Activated CD8-positive, alpha-beta memory T cell treated with anti-CD3 and anti-CD28 coated beads, Interleukin-2, amount 10 ng/mL, durations not matched to agents 7 days and 5 days (primary cell): ENCODE data around the gene SRGAP1. TPM values are rescaled to one million over a fixed set of nuclear protein-coding genes. Genes with fewer than 3 reads are reported as not detected.

ENCODE experiments used
- ATAC-seq: fragments of 150-1000 bp; cut with Tn5 transposase; one replicate; pipeline ENCODE4 v1.10.0; 2021; ENCODE audit warnings: moderate library complexity
- CTCF ChIA-PET: fragments of 350-600 bp; sonication (Branson Sonifier 250); formaldehyde crosslinking; loops from one replicate; lab custom pipeline; 2021; ENCODE audit warnings: antibody characterized with exemption; lab: Charles Lee
- DNase-seq: peaks from one replicate; pipeline ENCODE4 v3.0.0-alpha.2; 2020
- H3K27ac Mint-ChIP-seq: one replicate; pipeline ENCODE4 v1.8.0; 2021; ENCODE audit warnings: mild to moderate bottlenecking, mixed read lengths
- H3K27me3 Mint-ChIP-seq: one replicate; pipeline ENCODE4 v1.8.0; 2021; ENCODE audit warnings: mixed read lengths
- H3K36me3 Mint-ChIP-seq: one replicate; pipeline ENCODE4 v1.8.0; 2021; ENCODE audit warnings: mild to moderate bottlenecking, mixed read lengths
- H3K4me1 Mint-ChIP-seq: one replicate; pipeline ENCODE4 v1.8.0; 2021; ENCODE audit warnings: mixed read lengths
- H3K4me3 Mint-ChIP-seq: one replicate; pipeline ENCODE4 v1.8.0; 2021; ENCODE audit warnings: mild to moderate bottlenecking, moderate library complexity, mixed read lengths
- H3K9me3 Mint-ChIP-seq: one replicate; pipeline ENCODE4 v1.8.0; 2022; ENCODE audit warnings: low read depth, mixed read lengths
- total RNA-seq, 2 experiments: library from RNA; stranded (reverse); gene quantifications; one replicate each; pipeline ENCODE4 v1.2.3, GENCODE V29; 2021

The SRGAP1 gene
- total RNA-seq, 2 experiments from 2014 or later = 0.14 TPM; not detected in 1

DNA sequence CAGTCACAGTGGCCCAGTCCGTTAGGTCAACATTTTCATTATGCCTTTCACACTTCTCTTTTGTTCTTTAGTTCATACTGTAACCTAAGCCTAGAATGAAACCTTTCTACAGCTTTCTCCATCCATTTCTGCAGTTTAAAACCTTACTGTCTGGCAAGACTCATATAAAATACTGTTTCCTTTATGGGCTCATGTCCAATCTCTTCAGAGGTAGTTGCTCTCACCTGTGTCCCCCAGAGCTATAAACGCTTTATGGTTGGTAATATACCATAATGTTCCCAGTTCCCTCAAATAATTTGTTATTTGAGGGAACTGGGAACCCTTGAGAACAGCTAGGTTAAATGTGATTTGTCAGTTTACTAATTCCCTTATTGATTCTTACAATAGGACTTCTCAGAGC is 83.0 kb downstream of the SRGAP1 start:
- CTCF ChIA-PET = no interaction called here
- Mint-ChIP-seq H3K4me1 (no peaks in the 10 kb centered on the region), H3K27me3 (peaks cover 12% of the 10 kb centered on the region), H3K27ac (no peak overlapping the region), H3K9me3 (no peaks in the 10 kb centered on the region), H3K36me3 (no peaks in the 10 kb centered on the region), H3K4me3 (no peak overlapping the region)
- no peak for DNase-seq
- no peak for ATAC-seq

DNA sequence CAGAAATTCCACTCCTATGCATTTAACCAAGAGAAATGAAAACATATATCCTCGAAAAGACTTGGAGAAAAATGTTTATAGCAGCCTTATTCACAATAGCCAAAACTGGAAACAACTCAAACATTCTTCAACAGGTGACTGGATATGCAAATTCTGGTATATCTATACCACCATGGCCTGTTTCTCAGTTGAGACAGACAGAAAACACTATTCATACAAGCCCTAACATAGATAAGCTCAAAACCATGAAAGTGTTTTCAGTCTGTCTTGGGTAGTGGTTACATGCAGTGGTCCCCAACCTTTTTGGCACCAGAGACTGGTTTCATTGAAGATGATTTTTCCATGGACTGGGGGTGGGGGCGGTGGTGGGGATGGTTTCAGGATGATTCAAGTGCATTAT is 83.8 kb downstream of the SRGAP1 start:
- CTCF ChIA-PET = no interaction called here
- Mint-ChIP-seq H3K4me1 (no peaks in the 10 kb centered on the region), H3K4me3 (no peak overlapping the region), H3K9me3 (no peaks in the 10 kb centered on the region), H3K27ac (no peak overlapping the region), H3K36me3 (no peaks in the 10 kb centered on the region), H3K27me3 (peaks cover 12% of the 10 kb centered on the region)
- no peak for DNase-seq
- no peak for ATAC-seq

DNA sequence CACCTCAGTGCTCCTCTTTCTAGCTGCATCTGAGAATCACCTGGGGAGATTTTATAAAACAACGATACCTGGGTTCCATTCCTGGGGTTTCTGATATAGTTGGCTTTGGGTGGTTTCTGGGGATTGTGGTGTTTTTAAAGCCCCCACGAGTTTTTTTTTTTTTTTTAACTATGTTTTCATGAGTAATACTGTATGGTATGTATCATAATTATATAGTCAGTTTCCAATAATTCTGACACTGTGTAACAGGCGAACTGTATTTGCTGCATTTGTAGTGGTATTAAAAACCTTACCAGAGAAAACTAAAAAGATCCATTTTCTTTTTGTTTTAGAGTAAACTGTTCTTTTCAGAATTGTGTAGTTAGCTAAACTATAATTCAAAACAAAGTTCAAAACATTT is 84.9 kb downstream of the SRGAP1 start:
- Mint-ChIP-seq H3K4me1 (no peaks in the 10 kb centered on the region), H3K4me3 (no peak overlapping the region), H3K27ac (no peak overlapping the region), H3K27me3 (peaks cover 15% of the 10 kb centered on the region), H3K36me3 (no peaks in the 10 kb centered on the region), H3K9me3 (no peaks in the 10 kb centered on the region)
- CTCF ChIA-PET = no interaction called here
- no peak for DNase-seq
- ATAC-seq = no peak

DNA sequence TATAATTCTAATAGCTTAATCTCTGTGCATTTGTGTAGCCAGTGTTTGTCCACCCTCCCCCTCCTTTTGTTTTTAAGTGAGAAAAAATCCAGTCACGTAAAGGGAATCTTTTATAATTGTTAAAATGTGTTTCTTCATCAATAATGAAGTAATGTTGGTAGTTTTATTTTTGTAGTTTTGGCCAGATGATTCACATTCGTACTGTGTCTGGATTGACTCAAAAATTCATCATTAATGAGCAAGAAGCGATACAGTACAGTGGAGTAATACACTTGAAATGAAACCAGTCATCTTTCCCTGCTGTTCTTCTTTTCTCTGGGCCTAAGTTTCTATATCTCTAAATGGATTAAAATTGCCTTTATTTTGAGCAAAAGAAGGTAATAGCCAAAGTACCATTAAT is 86.5 kb downstream of the SRGAP1 start:
- H3K4me3 Mint-ChIP-seq = no peak overlapping the region
- peaks cover 20% of the 10 kb centered on the region for H3K27me3 Mint-ChIP-seq
- no peak overlapping the region for H3K27ac Mint-ChIP-seq
- CTCF ChIA-PET = no interaction called here
- no peaks in the 10 kb centered on the region for H3K9me3 Mint-ChIP-seq
- DNase-seq (no peak), ATAC-seq (no peak)
- no peaks in the 10 kb centered on the region for H3K36me3 Mint-ChIP-seq
- H3K4me1 Mint-ChIP-seq = no peaks in the 10 kb centered on the region

DNA sequence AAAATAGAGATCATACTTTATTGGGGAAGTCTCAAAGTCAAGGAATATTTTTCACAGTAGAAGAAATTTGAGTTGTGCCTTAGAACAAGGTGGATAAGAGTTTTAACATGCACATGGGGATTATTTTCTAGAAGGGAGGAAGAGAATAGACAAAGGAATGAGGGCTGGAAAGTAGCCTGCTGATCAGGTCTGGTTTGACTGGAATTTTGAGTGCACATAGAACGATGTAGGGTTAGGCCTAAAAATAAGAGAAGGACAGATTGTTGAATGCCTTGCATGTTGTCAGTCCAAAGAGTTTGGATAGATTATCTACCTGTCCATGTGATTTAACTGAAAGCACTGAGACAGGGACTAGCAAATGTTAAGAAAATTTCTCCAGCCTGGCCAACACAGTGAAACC is 87.2 kb downstream of the SRGAP1 start:
- ATAC-seq (no peak), DNase-seq (no peak)
- no peaks in the 10 kb centered on the region for H3K9me3 Mint-ChIP-seq
- no peaks in the 10 kb centered on the region for H3K4me1 Mint-ChIP-seq
- H3K27ac Mint-ChIP-seq = no peak overlapping the region
- CTCF ChIA-PET = no interaction called here
- peaks cover 20% of the 10 kb centered on the region for H3K27me3 Mint-ChIP-seq
- no peak overlapping the region for H3K4me3 Mint-ChIP-seq
- no peaks in the 10 kb centered on the region for H3K36me3 Mint-ChIP-seq

DNA sequence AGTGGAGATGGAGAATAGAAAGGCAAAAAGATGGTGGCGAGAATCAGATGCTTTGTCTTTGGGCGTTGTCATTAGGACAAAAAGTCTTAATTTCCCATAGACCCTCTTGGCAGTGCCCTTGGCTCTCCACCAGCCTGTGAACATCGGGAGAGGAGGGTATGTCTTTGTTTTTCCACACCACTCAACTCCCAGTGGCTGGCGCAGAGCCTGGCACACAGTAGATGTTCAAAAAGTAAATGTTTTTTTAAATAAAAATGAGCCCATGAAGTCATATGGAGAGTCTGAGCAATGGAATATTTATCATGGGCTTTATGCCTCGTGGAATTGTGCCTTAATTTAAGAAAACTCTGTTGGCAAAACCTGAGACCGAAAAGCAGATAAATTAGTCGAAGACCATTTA is 90.4 kb downstream of the SRGAP1 start:
- ATAC-seq (no peak), DNase-seq (no peak)
- Mint-ChIP-seq H3K36me3 (no peaks in the 10 kb centered on the region), H3K4me3 (no peak overlapping the region), H3K4me1 (no peaks in the 10 kb centered on the region), H3K27ac (no peak overlapping the region), H3K27me3 (peaks cover 19% of the 10 kb centered on the region), H3K9me3 (no peaks in the 10 kb centered on the region)
- CTCF ChIA-PET = no interaction called here

DNA sequence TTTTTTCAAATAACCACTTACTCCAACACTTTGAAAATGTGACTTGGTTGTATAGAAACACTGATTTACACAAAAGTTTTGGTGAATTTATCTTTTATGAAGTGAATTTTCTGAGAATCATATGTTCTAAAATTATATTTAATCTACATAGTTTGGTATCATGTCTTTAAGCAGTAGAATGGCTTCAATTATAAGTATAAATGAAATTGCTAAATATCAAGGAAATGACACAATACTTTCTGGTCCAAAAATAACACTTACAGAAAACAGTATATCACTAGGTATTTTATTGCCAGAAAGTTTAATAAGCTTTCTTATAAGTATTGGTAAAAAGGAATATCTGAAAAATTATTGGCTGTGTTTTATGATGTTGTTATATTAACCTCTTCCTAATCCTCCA is 90.9 kb downstream of the SRGAP1 start:
- Mint-ChIP-seq H3K27me3 (peaks cover 19% of the 10 kb centered on the region), H3K4me3 (no peak overlapping the region), H3K27ac (no peak overlapping the region), H3K4me1 (no peaks in the 10 kb centered on the region), H3K9me3 (no peaks in the 10 kb centered on the region), H3K36me3 (no peaks in the 10 kb centered on the region)
- ATAC-seq (no peak), DNase-seq (no peak)
- CTCF ChIA-PET = no interaction called here

DNA sequence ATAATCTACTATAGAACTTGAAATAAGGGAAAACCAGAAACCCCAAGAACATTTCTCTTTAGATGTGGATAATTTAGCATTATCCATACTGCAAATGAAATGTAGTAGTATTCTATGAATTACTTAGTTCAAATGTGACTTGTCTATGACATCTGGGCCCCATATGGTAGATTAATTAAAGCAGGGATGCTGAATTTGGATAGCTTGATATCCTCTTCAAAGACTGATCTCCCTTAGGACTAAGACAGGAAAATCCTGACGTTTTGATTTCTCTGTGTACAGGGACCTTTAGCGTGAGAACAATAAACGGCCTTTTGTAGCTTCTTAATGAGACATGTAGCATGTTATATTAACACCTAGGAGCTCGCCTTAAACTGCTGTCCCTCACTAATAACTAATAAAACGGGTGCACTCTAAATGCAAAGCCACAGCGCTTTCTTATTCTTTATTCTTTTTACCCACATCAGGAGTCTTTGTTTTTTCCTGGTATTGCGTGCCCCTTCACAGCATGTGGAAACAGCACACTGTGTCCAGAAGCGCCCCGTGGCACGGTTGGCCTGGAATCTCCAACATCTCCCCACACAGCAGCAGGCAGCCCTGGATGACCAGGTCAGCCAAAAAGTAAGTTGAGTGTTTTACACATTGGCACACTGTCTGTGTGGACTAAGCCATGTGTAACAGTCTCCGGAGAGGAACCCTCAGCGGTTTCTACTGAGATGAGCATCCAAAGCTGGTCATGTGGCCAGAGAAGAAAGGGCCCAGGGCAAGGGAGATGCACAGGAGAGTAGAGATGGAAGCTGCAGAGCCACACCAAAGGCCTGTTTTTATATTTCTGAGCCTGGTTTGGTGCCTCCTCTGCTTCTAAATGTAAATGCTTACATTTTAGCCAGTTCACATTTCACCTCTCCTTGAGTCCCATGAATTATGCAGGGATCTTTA is 93.1 kb downstream of the SRGAP1 start:
- H3K36me3 Mint-ChIP-seq = no peaks in the 10 kb centered on the region
- H3K27me3 Mint-ChIP-seq = peaks cover 14% of the 10 kb centered on the region
- no peaks in the 10 kb centered on the region for H3K9me3 Mint-ChIP-seq
- DNase-seq (no peak), ATAC-seq (no peak)
- no peak overlapping the region for H3K4me3 Mint-ChIP-seq
- H3K27ac Mint-ChIP-seq = no peak overlapping the region
- CTCF ChIA-PET = no interaction called here
- no peaks in the 10 kb centered on the region for H3K4me1 Mint-ChIP-seq

DNA sequence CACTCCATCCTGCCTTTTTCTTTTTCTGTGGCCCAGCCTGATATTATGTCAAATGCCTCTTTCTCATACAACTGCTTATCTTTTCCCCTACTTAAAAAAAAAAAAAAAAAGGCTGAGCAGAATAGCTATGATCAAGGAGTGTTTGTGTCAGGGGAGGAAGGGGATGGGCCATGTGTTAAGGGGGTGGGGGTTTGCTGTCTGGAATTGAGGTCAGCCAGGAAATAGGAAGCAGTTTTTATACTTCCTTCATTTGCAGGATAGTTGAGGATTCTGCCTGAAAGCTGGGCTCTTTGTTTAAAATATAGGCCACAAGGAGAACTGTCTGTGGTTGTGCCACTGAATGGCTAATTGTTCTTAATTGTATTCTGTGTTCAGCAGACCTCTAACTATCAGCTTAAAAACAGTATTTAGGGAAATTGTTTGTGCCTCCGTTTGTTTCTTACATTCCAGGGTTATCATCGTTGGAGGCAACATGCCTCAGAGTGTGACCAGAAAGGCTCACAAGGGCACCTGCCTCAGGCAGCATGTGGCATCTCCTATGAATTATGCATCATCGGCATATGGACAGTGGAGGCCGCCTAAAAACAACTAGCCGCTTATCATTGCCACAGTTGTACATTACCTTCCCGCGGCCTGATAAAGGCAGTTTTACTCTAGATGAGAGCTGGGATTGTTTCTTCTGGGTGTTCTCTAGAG is 96.0 kb downstream of the SRGAP1 start:
- ATAC-seq = no peak
- H3K36me3 Mint-ChIP-seq = no peaks in the 10 kb centered on the region
- CTCF ChIA-PET = no interaction called here
- H3K27me3 Mint-ChIP-seq = peaks cover 8% of the 10 kb centered on the region
- H3K4me3 Mint-ChIP-seq = no peak overlapping the region
- DNase-seq = no peak
- H3K27ac Mint-ChIP-seq = no peak overlapping the region
- H3K4me1 Mint-ChIP-seq = no peaks in the 10 kb centered on the region
- H3K9me3 Mint-ChIP-seq = no peaks in the 10 kb centered on the region

DNA sequence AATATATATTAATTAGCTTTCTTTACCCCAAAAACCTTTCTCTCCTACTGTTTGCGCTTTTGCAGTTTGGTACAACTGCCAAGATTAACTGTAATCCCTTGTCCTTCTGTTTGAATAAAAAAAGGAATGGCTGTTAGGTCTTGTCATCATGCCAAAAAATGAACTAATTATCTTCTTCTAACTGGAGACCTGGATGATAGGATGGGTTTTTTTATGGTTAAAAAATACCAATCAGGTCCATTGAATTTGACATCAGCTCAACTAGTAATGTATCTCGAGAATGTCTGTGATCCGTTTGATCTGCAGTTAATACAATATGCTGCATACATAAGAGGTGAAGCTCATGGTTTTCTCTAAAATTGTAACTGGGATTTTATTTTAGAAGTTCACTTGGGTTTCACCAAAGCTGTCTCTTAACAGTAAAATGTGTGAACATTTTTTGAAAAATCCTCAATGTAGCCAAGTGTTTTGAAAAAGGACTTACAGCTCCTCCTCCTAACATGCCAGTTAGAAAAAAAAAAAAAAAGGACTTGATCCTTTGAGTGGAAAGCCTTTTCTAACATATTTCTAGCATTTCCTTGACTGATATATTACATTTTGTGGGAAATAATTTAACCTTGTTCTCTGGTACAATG is 96.8 kb downstream of the SRGAP1 start:
- CTCF ChIA-PET = no interaction called here
- Mint-ChIP-seq H3K4me3 (no peak overlapping the region), H3K9me3 (no peaks in the 10 kb centered on the region), H3K27me3 (peaks cover 5% of the 10 kb centered on the region), H3K4me1 (no peaks in the 10 kb centered on the region), H3K36me3 (no peaks in the 10 kb centered on the region), H3K27ac (no peak overlapping the region)
- DNase-seq (no peak), ATAC-seq (no peak)

DNA sequence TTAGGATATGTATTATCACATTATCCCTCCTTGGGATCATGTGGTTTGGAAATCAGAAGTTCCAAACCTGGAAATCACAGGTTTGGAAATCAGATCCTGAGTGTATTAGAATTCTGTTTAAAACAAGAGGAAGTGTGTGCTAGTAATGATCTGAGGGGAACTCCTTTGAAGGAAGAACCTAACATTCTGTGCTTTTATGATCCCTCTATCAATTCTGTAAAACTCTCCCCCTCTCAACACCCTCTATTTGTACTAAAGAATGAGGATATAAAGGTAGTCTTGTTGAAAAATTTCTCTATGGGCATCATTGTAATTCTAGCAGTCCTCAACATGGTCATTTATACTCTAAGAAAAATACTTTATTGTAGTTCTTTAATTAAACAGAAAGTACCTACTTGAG is 97.4 kb downstream of the SRGAP1 start:
- ATAC-seq = no peak
- Mint-ChIP-seq H3K27me3 (peaks cover 5% of the 10 kb centered on the region), H3K27ac (no peak overlapping the region), H3K9me3 (no peaks in the 10 kb centered on the region), H3K36me3 (no peaks in the 10 kb centered on the region), H3K4me1 (no peaks in the 10 kb centered on the region), H3K4me3 (no peak overlapping the region)
- no peak for DNase-seq
- CTCF ChIA-PET = interaction anchor here (1.0 kb wide), 1 partner anchor 21 kb away, joined by 4 read pairs; no protein-coding TSS in a partner anchor

DNA sequence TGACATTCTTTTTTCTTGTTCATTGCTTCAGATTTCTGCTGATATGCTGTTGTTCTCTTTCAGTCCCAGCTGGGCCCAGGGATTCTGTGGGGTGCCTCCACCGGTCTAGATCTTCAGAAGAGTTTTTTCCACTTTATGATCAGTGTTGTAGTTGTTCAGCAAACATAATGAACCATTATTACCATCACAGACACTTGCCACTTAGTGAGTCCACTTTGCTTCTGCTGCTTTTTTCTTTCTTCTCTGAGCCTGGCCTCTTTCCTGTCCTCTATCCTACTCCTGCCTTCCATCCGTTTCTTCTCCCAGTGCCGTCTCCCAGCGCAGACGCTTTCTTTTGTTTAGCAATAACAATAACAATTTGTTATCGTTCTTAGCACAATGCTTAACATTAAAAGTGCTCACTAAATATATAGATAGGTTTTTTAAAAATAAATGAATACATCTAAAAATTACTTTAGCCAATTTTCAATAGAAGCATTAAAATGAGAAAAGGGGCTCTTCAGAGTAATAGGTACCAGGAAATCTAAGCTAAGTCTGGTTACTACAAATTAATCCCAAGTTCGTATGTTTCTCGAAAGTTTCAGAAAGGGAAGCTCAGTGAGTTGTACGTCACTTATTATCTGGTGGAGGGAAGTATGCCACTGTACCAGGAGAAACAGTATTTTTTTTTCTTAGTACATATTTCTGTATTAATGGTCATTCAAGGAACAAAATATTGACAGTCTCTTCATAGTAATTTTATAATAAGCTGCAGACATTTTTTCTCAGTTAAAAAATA is 98.2 kb downstream of the SRGAP1 start:
- Mint-ChIP-seq H3K4me3 (no peak overlapping the region), H3K27ac (no peak overlapping the region), H3K36me3 (no peaks in the 10 kb centered on the region), H3K9me3 (no peaks in the 10 kb centered on the region), H3K27me3 (peaks cover 5% of the 10 kb centered on the region), H3K4me1 (no peaks in the 10 kb centered on the region)
- CTCF ChIA-PET = interaction anchor here (1.0 kb wide), 1 partner anchor 20 kb away, joined by 4 read pairs; no protein-coding TSS in a partner anchor
- DNase-seq = no peak
- no peak for ATAC-seq

DNA sequence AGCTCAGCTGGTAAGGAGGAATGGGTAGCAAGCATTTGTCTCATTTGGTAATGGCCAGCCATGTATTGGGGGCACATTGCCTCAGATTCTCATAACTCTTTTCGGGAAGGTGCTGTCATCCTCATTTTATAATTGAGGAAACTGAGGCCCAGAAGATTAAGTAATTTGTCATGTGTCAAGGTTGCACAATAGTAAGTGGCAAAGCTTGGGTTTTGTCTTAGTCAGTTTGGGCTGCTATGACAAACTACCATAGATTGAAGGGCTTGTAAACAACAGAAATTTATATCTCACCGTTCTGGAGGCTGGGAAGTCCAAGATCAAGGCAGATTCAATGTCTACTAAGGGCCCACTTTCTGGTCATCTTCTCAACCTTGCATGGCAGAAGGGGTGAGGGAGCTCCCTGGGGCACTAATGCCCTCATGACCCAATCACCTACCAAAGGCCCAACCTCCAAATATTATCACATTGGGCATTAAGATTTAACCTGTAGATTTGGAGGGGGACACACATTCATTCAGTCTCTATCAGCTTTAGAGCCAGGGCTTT is 99.6 kb downstream of the SRGAP1 start:
- CTCF ChIA-PET = no interaction called here
- no peaks in the 10 kb centered on the region for H3K9me3 Mint-ChIP-seq

More for the DNA sequence above, 99.6 kb downstream of the SRGAP1 start:
- Mint-ChIP-seq H3K27me3 (peaks cover 8% of the 10 kb centered on the region), H3K4me1 (no peaks in the 10 kb centered on the region), H3K36me3 (no peaks in the 10 kb centered on the region), H3K4me3 (no peak overlapping the region), H3K27ac (no peak overlapping the region)
- DNase-seq = no peak
- no peak for ATAC-seq
